ENCODE data around the gene ITGB4.
A peak's percentile ranks its signal among the peaks of the same experiment; 100 is the strongest.

The ITGB4 gene

GRCh38 chr17:75779987-75780889, 59.0 kb downstream of the ITGB4 start:
- no peak for DNase-seq (ENCODE audit: extremely low read depth, low read depth)
- no peak for TF ChIP-seq CTCF (IDR thresholded peaks at IDR 0.05; ENCODE audit: low read depth, low read length, missing control alignments)
- peak overlapping the region; percentile 91; the same call in 1 of the 2 replicates for H3K4me3 ChIP-seq (replicated peaks; ENCODE audit: low read depth, low read length)

GRCh38 chr17:75783069-75783783, 62.0 kb downstream of the ITGB4 start:
- TF ChIP-seq CTCF (IDR thresholded peaks at IDR 0.05; ENCODE audit: low read depth, low read length, missing control alignments), result peak; percentile 63
- no peak for DNase-seq (ENCODE audit: extremely low read depth, low read depth)
- H3K4me3 ChIP-seq (replicated peaks; ENCODE audit: low read depth, low read length), result no peak overlapping the region; the same call in 1 of the 2 replicates

- no peak for DNase-seq (ENCODE audit: extremely low read depth, low read depth)
- peak overlapping the region; percentile 64 for H3K4me3 ChIP-seq (replicated peaks; ENCODE audit: low read depth, low read length)
- no peak for TF ChIP-seq CTCF (IDR thresholded peaks at IDR 0.05; ENCODE audit: low read depth, low read length, missing control alignments)
These were observed 62.7 kb downstream of the ITGB4 start for GRCh38 chr17:75783803-75784472.

- peak; percentile 99 for DNase-seq (ENCODE audit: extremely low read depth, low read depth)
- H3K4me3 ChIP-seq (replicated peaks; ENCODE audit: low read depth, low read length), result peak within 1 kb of the TSS; percentile 64
- no peak for TF ChIP-seq CTCF (IDR thresholded peaks at IDR 0.05; ENCODE audit: low read depth, low read length, missing control alignments)
These were observed 63.3 kb downstream of the ITGB4 start, which contains the start of gene UNK for GRCh38 chr17:75784473-75785015. Gene UNK, plus strand, starts transcription at chr17:75784806. Its CDS starts 75 bp downstream, at chr17:75784881.

- DNase-seq (ENCODE audit: extremely low read depth, low read depth), result no peak
- no peak for TF ChIP-seq CTCF (IDR thresholded peaks at IDR 0.05; ENCODE audit: low read depth, low read length, missing control alignments)
These were observed 64.0 kb downstream of the ITGB4 start for GRCh38 chr17:75785016-75785890.

More at GRCh38 chr17:75785016-75785890, 64.0 kb downstream of the ITGB4 start:
- H3K4me3 ChIP-seq (replicated peaks; ENCODE audit: low read depth, low read length), result peak overlapping the region; percentile 64
